Type B pancreatic cell (in vitro differentiated cells): ENCODE measurements around the gene RITA1. TPM values are rescaled to one million over a fixed set of nuclear protein-coding genes. Genes with fewer than 3 reads are reported as not detected.

Experiments
- DNase-seq: peaks from one replicate; pipeline ENCODE4 v3.0.0; 2021; ENCODE audit warnings: mixed read lengths; ENCODE audit not compliant: unreplicated experiment; ENCODE audit errors: extremely low spot score
- H3K27ac Mint-ChIP-seq: 2 replicates; pipeline ENCODE4 v1.8.0; 2021; ENCODE audit warnings: mild to moderate bottlenecking, mixed read lengths
- H3K27me3 Mint-ChIP-seq: 2 replicates; pipeline ENCODE4 v1.8.0; 2021; ENCODE audit warnings: mixed read lengths
- H3K36me3 Mint-ChIP-seq: 2 replicates; pipeline ENCODE4 v1.8.0; 2021; ENCODE audit warnings: mixed read lengths
- H3K4me1 Mint-ChIP-seq: one replicate; pipeline ENCODE4 v1.8.0; 2021; ENCODE audit warnings: mixed read lengths; ENCODE audit not compliant: unreplicated experiment
- H3K4me3 Mint-ChIP-seq: 2 replicates; pipeline ENCODE4 v1.8.0; 2021; ENCODE audit warnings: mild to moderate bottlenecking, mixed read lengths
- H3K9me3 Mint-ChIP-seq: 2 replicates; pipeline ENCODE4 v1.8.0; 2021; ENCODE audit warnings: mixed read lengths
- CTCF ChIP-seq: fragments of 200-600 bp; sonication (generic); conservative IDR thresholded peaks from 2 replicates; pipeline ENCODE4 v1.5.0; 2021; ENCODE audit warnings: antibody characterized with exemption, mild to moderate bottlenecking
- total RNA-seq: library from RNA; stranded (reverse); gene quantifications from 2 replicates; pipeline ENCODE4 v1.2.1, GENCODE V29; 2021; ENCODE audit warnings: low replicate concordance

Gene RITA1
- total RNA-seq, 1 donor from 2014 or later: 19.0 TPM

- peak overlapping the region; percentile 31 for H3K4me3 Mint-ChIP-seq
- peak overlapping the region; percentile 44 for H3K27ac Mint-ChIP-seq
- peaks cover 40% of the 10 kb centered on the region for H3K36me3 Mint-ChIP-seq
- no peaks in the 10 kb centered on the region for H3K9me3 Mint-ChIP-seq
- no peaks in the 10 kb centered on the region for H3K27me3 Mint-ChIP-seq
- peak; percentile 99 for TF ChIP-seq CTCF
- DNase-seq: peak; percentile 81
- peaks cover 3% of the 10 kb centered on the region for H3K4me1 Mint-ChIP-seq
Measured at GRCh38 chr12:113174461-113175384, 10.8 kb upstream of the RITA1 start.

- Mint-ChIP-seq H3K4me3 (no peak overlapping the region), H3K36me3 (peaks cover 32% of the 10 kb centered on the region), H3K4me1 (peaks cover 3% of the 10 kb centered on the region), H3K27ac (no peak overlapping the region), H3K27me3 (no peaks in the 10 kb centered on the region), H3K9me3 (no peaks in the 10 kb centered on the region)
- DNase-seq: no peak
- no peak for TF ChIP-seq CTCF
Measured at GRCh38 chr12:113179023-113179422, 6.5 kb upstream of the RITA1 start.

GRCh38 chr12:113180333-113180732 is 5.2 kb upstream of the RITA1 start:
- H3K27me3 Mint-ChIP-seq: no peaks in the 10 kb centered on the region
- no peak overlapping the region for H3K27ac Mint-ChIP-seq
- H3K36me3 Mint-ChIP-seq: peaks cover 25% of the 10 kb centered on the region
- H3K4me1 Mint-ChIP-seq: no peaks in the 10 kb centered on the region
- no peak for TF ChIP-seq CTCF
- H3K9me3 Mint-ChIP-seq: no peaks in the 10 kb centered on the region
- no peak for DNase-seq
- no peak overlapping the region for H3K4me3 Mint-ChIP-seq

GRCh38 chr12:113181975-113182374 is 3.5 kb upstream of the RITA1 start:
- no peak for TF ChIP-seq CTCF
- H3K36me3 Mint-ChIP-seq: peaks cover 23% of the 10 kb centered on the region

GRCh38 chr12:113183030-113183589 is 2.4 kb upstream of the RITA1 start:
- H3K36me3 Mint-ChIP-seq: peaks cover 15% of the 10 kb centered on the region

More at GRCh38 chr12:113181975-113182374, 3.5 kb upstream of the RITA1 start:
- no peaks in the 10 kb centered on the region for H3K9me3 Mint-ChIP-seq
- no peaks in the 10 kb centered on the region for H3K27me3 Mint-ChIP-seq
- H3K27ac Mint-ChIP-seq: no peak overlapping the region
- no peak for DNase-seq
- H3K4me1 Mint-ChIP-seq: peaks cover 10% of the 10 kb centered on the region
- H3K4me3 Mint-ChIP-seq: no peak overlapping the region

More at GRCh38 chr12:113183030-113183589, 2.4 kb upstream of the RITA1 start:
- no peak for DNase-seq
- TF ChIP-seq CTCF: no peak
- Mint-ChIP-seq H3K9me3 (no peaks in the 10 kb centered on the region), H3K27me3 (no peaks in the 10 kb centered on the region), H3K4me1 (peaks cover 13% of the 10 kb centered on the region), H3K27ac (no peak overlapping the region), H3K4me3 (no peak overlapping the region)
